ENCODE data around the gene NSD2. TPM values are rescaled to one million over a fixed set of nuclear protein-coding genes. Genes with fewer than 3 reads are reported as not detected.

The NSD2 gene
- total RNA-seq, 6 experiments from 2014 or later, result 65.2 to 121 (median 109) TPM

- H3K4me3 Mint-ChIP-seq, result no peak overlapping the region
- peaks cover 41% of the 10 kb centered on the region for H3K36me3 Mint-ChIP-seq (ENCODE audit: low read depth)
- peaks cover 1% of the 10 kb centered on the region; the same call in 1 of the 2 replicates for H3K27me3 Mint-ChIP-seq (ENCODE audit: insufficient read depth)
- no peak for DNase-seq
- H3K4me1 Mint-ChIP-seq (ENCODE audit: low read depth), result peaks cover 2% of the 10 kb centered on the region; the same call in 1 of the 2 replicates
- no peak overlapping the region for H3K27ac Mint-ChIP-seq
- TF ChIP-seq, protein P1, sequence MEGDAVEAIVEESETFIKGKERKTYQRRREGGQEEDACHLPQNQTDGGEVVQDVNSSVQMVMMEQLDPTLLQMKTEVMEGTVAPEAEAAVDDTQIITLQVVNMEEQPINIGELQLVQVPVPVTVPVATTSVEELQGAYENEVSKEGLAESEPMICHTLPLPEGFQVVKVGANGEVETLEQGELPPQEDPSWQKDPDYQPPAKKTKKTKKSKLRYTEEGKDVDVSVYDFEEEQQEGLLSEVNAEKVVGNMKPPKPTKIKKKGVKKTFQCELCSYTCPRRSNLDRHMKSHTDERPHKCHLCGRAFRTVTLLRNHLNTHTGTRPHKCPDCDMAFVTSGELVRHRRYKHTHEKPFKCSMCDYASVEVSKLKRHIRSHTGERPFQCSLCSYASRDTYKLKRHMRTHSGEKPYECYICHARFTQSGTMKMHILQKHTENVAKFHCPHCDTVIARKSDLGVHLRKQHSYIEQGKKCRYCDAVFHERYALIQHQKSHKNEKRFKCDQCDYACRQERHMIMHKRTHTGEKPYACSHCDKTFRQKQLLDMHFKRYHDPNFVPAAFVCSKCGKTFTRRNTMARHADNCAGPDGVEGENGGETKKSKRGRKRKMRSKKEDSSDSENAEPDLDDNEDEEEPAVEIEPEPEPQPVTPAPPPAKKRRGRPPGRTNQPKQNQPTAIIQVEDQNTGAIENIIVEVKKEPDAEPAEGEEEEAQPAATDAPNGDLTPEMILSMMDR (IDR thresholded peaks at IDR 0.05), result no peak
- H3K9me3 Mint-ChIP-seq, result no peaks in the 10 kb centered on the region; the same call in 1 of the 2 replicates
These were observed 105.5 kb downstream of the NSD2 start for GRCh38 chr4:1976416-1977352.

DNA sequence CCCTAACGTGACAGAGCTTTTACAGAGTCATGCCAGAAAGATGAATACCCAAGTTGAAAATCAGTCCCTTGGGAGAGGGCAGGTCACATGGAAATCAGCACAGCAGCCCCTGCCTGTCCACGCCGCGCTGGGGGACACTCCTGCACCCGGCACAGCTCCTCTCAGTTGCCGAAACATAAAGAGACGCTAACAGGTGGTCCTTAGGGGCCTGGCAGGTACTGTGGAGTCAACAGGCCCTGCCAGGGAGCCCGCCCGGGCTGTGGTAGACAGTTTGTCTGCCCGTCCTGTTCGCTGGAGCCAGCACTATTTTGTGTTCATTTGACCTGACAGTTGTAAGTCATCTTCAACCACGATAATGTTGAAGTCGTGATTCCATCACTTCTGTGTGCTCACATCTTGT, 107.0 kb downstream of the NSD2 start:
- TF ChIP-seq, protein P1 (IDR thresholded peaks at IDR 0.05), result no peak
- Mint-ChIP-seq H3K27ac (no peak overlapping the region), H3K9me3 (no peaks in the 10 kb centered on the region; the same call in 1 of the 2 replicates), H3K27me3 (ENCODE audit: insufficient read depth) (no peaks in the 10 kb centered on the region; the same call in 1 of the 2 replicates), H3K36me3 (ENCODE audit: low read depth) (peaks cover 43% of the 10 kb centered on the region), H3K4me1 (ENCODE audit: low read depth) (peaks cover 7% of the 10 kb centered on the region; the same call in 1 of the 2 replicates), H3K4me3 (no peak overlapping the region)
- no peak for DNase-seq

- TF ChIP-seq, protein P1 (IDR thresholded peaks at IDR 0.05), result no peak
- Mint-ChIP-seq H3K36me3 (ENCODE audit: low read depth) (peaks cover 41% of the 10 kb centered on the region), H3K9me3 (no peaks in the 10 kb centered on the region; the same call in 1 of the 2 replicates), H3K27me3 (ENCODE audit: insufficient read depth) (no peaks in the 10 kb centered on the region; the same call in 1 of the 2 replicates), H3K4me3 (no peak overlapping the region), H3K27ac (no peak overlapping the region), H3K4me1 (ENCODE audit: low read depth) (peaks cover 7% of the 10 kb centered on the region; the same call in 1 of the 2 replicates)
- no peak for DNase-seq
These were observed 107.7 kb downstream of the NSD2 start for GRCh38 chr4:1978741-1979476.

DNA sequence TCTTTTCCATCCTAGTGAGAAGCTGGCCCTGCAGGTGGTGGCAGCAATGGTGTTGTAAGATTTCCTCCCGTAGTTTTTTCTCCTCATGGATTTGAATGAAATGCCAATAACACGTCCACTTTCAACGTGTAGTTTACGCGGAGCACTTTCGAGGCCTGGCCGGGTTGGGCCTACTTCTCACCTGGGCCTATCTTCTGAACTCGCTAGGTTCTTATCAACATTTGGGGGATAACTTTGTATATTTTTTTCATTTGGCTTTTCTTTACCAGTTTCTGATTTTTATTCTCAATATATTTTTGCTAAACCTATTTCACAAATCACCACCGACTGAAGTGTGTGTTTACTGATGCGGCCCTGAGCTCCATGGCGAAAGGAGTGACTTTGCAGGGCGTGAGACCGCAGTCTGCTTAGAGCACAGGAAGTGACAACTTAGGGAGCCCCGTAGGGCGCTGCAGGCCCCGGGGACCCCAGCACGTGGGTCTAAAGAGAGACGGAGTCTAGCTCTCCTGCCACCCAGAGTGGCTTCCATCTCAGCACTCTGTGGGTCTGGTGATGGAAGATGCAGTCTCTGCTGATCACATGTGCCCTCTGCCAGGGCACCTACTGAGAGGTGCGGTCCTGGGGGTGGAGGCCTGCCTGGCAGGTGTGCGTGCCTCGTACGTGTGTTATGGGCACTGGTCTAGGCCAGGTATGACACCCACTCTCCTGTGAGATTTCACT, 108.4 kb downstream of the NSD2 start:
- Mint-ChIP-seq H3K4me3 (no peak overlapping the region), H3K9me3 (no peaks in the 10 kb centered on the region; the same call in 1 of the 2 replicates), H3K4me1 (ENCODE audit: low read depth) (peaks cover 7% of the 10 kb centered on the region; the same call in 1 of the 2 replicates), H3K27me3 (ENCODE audit: insufficient read depth) (no peaks in the 10 kb centered on the region; the same call in 1 of the 2 replicates), H3K36me3 (ENCODE audit: low read depth) (peaks cover 41% of the 10 kb centered on the region), H3K27ac (no peak overlapping the region)
- TF ChIP-seq, protein P1 (IDR thresholded peaks at IDR 0.05), result no peak
- no peak for DNase-seq

DNA sequence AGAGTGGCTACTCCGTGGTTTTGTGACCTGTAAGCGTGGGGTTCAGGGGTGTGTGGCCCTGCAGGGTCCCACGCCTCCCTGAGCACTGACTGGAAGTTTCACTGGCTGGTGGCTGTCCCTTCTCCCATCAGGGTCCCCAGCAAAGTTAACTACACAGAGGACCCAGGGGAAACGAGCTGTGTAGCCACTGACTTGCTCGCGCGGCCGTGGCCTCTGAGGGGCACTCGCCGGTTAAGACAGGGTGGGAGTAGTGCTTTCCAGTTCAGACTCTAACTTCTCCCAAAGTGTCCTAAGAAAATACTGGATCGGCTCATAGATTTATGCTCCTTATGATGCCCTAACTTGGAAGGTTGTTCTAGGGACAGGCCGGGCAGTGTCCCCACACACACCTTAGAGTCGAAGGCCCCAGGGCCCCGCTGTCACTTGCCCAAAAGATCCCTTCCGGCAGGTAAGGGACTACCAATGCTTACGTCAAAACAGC, 109.4 kb downstream of the NSD2 start:
- Mint-ChIP-seq H3K27ac (no peak overlapping the region), H3K36me3 (ENCODE audit: low read depth) (peaks cover 41% of the 10 kb centered on the region), H3K9me3 (no peaks in the 10 kb centered on the region; the same call in 1 of the 2 replicates), H3K4me1 (ENCODE audit: low read depth) (peaks cover 7% of the 10 kb centered on the region; the same call in 1 of the 2 replicates), H3K4me3 (no peak overlapping the region), H3K27me3 (ENCODE audit: insufficient read depth) (no peaks in the 10 kb centered on the region; the same call in 1 of the 2 replicates)
- TF ChIP-seq, protein P1 (IDR thresholded peaks at IDR 0.05), result no peak
- DNase-seq, result no peak

Data from HFFc6 (cell line).